Common myeloid progenitor, CD34-positive (primary cell): ENCODE measurements around the gene DAPK1.

Source experiments
- CTCF ChIA-PET: fragments of 350-600 bp; sonication (Branson Sonifier 250); formaldehyde crosslinking; loops from one replicate; lab custom pipeline; 2021; ENCODE audit warnings: antibody characterized with exemption; lab: Charles Lee
- POLR2A ChIA-PET: fragments of 350-600 bp; sonication (Branson Sonifier 250); formaldehyde crosslinking; loops from one replicate; lab custom pipeline; 2021; ENCODE audit warnings: antibody characterized with exemption; lab: Charles Lee
- DNase-seq, 3 donors: peaks; one replicate each; pipeline versions ENCODE4 v3.0.0 to v3.0.0-alpha.2; 2013
- H3K27ac ChIP-seq, 2 experiments: 1 replicate in 1 of 2; 2 replicates in 1 of 2; pipeline ENCODE4 v1.7.0; 2013; ENCODE audit warnings: inconsistent platforms in 2 of 2, low read length in 2 of 2, mild to moderate bottlenecking in 2 of 2, low read depth in 1 of 2, moderate library complexity in 1 of 2; ENCODE audit not compliant: severe bottlenecking in 2 of 2, insufficient read depth in 1 of 2, poor library complexity in 1 of 2
- H3K27me3 ChIP-seq, 5 experiments: replicated peaks in 2 of 5; 1 replicate in 3 of 5; 2 replicates in 2 of 5; pipeline versions ENCODE4 v1.6.1 to v1.7.0; 2013; ENCODE audit warnings: low read length in 4 of 5, mild to moderate bottlenecking in 2 of 5, moderate library complexity in 2 of 5, inconsistent platforms in 1 of 5; ENCODE audit not compliant: insufficient read depth in 5 of 5, control insufficient read depth in 4 of 5
- H3K36me3 ChIP-seq, 4 experiments: 1 replicate in 2 of 4; 2 replicates in 2 of 4; pipeline versions ENCODE4 v1.6.1 to v1.7.0; 2013; ENCODE audit warnings: low read length in 3 of 4, control low read depth in 1 of 4, mild to moderate bottlenecking in 1 of 4; ENCODE audit not compliant: control insufficient read depth in 4 of 4, insufficient read depth in 4 of 4
- H3K4me1 ChIP-seq, 4 experiments: 1 replicate in 3 of 4; 2 replicates in 1 of 4; pipeline versions ENCODE4 v1.6.1 to v1.7.1; 2013; ENCODE audit warnings: low read length in 3 of 4, mild to moderate bottlenecking in 3 of 4, control low read depth in 1 of 4, inconsistent platforms in 1 of 4, moderate library complexity in 1 of 4; ENCODE audit not compliant: control insufficient read depth in 4 of 4, insufficient read depth in 4 of 4; ENCODE audit errors: control extremely low read depth in 1 of 4
- H3K4me3 ChIP-seq, 7 experiments: 1 replicate in 4 of 7; 2 replicates in 3 of 7; pipeline versions ENCODE4 v1.5.1 to v1.7.0; 2013; ENCODE audit warnings: mild to moderate bottlenecking in 7 of 7, low read length in 6 of 7, moderate library complexity in 6 of 7, inconsistent platforms in 2 of 7, low read depth in 2 of 7, control low read depth in 1 of 7; ENCODE audit not compliant: insufficient read depth in 4 of 7, control insufficient read depth in 1 of 7; ENCODE audit errors: extremely low read depth in 1 of 7
- H3K9me3 ChIP-seq, 5 experiments: 1 replicate in 4 of 5; 2 replicates in 1 of 5; pipeline versions ENCODE4 v1.6.1 to v1.7.1; 2013; ENCODE audit warnings: low read length in 4 of 5, mild to moderate bottlenecking in 2 of 5, inconsistent platforms in 1 of 5, low read depth in 1 of 5, moderate library complexity in 1 of 5; ENCODE audit not compliant: control insufficient read depth in 4 of 5, insufficient read depth in 2 of 5; ENCODE audit errors: control extremely low read depth in 1 of 5
- whole genome bisulfite sequencing: methylation state at CpG from one replicate; pipeline ENCODE4 v1.1.5; 2013; ENCODE audit not compliant: insufficient coverage; 5-methylcytosine and 5-hydroxymethylcytosine counted together

The DAPK1 gene

GRCh38 chr9:87557996-87558395 lies 60.3 kb downstream of the DAPK1 start:
- Histone ChIP-seq H3K27me3 (no peaks in the 10 kb centered on the region), H3K36me3 (peaks cover under 1 to 10% (median 7%) of the 10 kb centered on the region in 4 experiments), H3K4me3 (no peak overlapping the region), H3K4me1 (peaks cover 14 to 46% (median 39%) of the 10 kb centered on the region in 4 experiments), H3K9me3 (peaks cover 0 to 2% (median 0%) of the 10 kb centered on the region in 5 experiments), H3K27ac (no peak overlapping the region)
- CTCF ChIA-PET: interaction anchor here (0.7 to 2.0 kb wide), 8 partner anchors 9 to 56 kb away, joined by 3 to 6 read pairs (median 4); no protein-coding TSS in a partner anchor
- DNase-seq: peak in 2 of 3 donors; percentile 54 to 61
- 80% methylated on average over 1 of the region's 1 CpG for WGBS
- POLR2A ChIA-PET: interaction anchor here (1.4 kb wide), 1 partner anchor 43 kb away, joined by 3 read pairs; no protein-coding TSS in a partner anchor

DNA sequence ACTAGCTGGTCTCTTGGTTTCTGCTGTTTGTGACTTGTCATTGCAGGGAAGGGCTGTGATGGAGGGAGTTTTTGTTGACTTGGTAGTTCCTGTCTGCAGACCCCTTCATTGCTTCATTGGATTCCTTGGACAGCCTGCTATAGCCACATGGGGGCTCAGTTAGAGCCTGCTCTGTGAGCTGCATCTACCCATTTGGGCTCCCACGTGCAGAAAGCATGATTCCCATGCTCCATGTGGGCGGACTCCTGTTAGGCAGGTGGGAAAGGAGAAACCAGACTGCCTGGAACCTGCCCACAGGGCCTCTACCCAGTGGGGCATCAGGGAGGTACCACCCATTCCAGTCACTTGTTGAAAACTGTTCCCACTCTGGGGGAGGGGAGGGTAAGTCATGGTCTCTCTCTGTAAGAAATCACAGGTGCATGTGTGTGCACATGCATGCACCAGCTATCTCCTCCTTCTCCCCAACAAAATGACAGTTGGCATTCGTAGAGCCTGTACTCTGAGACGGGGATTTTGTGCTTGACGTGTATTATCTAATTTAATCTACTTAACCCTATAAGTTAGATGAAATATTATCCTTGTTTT lies 61.0 kb downstream of the DAPK1 start:
- ChIA-PET POLR2A (no interaction called here), CTCF (interaction anchor here (0.8 to 1.4 kb wide), 6 partner anchors 8 to 57 kb away, joined by 3 to 4 read pairs (median 3); no protein-coding TSS in a partner anchor)
- WGBS: 92% methylated on average over 2 of the region's 5 CpGs
- peaks cover 2 to 16% (median 8%) of the 10 kb centered on the region in 4 experiments for H3K36me3 ChIP-seq
- H3K4me3 ChIP-seq: no peak overlapping the region
- H3K27ac ChIP-seq: no peak overlapping the region
- DNase-seq: no peak
- no peaks in the 10 kb centered on the region for H3K27me3 ChIP-seq
- H3K9me3 ChIP-seq: peaks cover 0 to 2% (median 0%) of the 10 kb centered on the region in 5 experiments
- peaks cover 14 to 45% (median 38%) of the 10 kb centered on the region in 4 experiments for H3K4me1 ChIP-seq

- POLR2A ChIA-PET: interaction anchor here (0.6 kb wide), 1 partner anchor 31 kb away, joined by 3 read pairs; no protein-coding TSS in a partner anchor
- 79% methylated on average over 5 of the region's 7 CpGs for WGBS
Measured at GRCh38 chr9:87562062-87562461, 64.4 kb downstream of the DAPK1 start.

GRCh38 chr9:87562530-87563170 lies 65.0 kb downstream of the DAPK1 start:
- Histone ChIP-seq H3K27me3 (no peaks in the 10 kb centered on the region), H3K4me1 (peaks cover 0 to 16% (median 6%) of the 10 kb centered on the region in 4 experiments), H3K4me3 (no peak overlapping the region), H3K36me3 (peaks cover 7 to 27% (median 13%) of the 10 kb centered on the region in 4 experiments), H3K9me3 (peaks cover 0 to 2% (median 0%) of the 10 kb centered on the region in 5 experiments), H3K27ac (no peak overlapping the region)
- ChIA-PET POLR2A (no interaction called here), CTCF (no interaction called here)
- DNase-seq: no peak
- WGBS: 78% methylated on average over 1 of the region's 2 CpGs

More at GRCh38 chr9:87562062-87562461, 64.4 kb downstream of the DAPK1 start:
- Histone ChIP-seq H3K36me3 (peaks cover 4 to 26% (median 13%) of the 10 kb centered on the region in 4 experiments), H3K4me3 (no peak overlapping the region), H3K27me3 (no peaks in the 10 kb centered on the region), H3K9me3 (peaks cover 0 to 2% (median 0%) of the 10 kb centered on the region in 5 experiments), H3K4me1 (peaks cover 0 to 19% (median 9%) of the 10 kb centered on the region in 4 experiments), H3K27ac (no peak overlapping the region)
- no peak for DNase-seq
- CTCF ChIA-PET: no interaction called here

DNA sequence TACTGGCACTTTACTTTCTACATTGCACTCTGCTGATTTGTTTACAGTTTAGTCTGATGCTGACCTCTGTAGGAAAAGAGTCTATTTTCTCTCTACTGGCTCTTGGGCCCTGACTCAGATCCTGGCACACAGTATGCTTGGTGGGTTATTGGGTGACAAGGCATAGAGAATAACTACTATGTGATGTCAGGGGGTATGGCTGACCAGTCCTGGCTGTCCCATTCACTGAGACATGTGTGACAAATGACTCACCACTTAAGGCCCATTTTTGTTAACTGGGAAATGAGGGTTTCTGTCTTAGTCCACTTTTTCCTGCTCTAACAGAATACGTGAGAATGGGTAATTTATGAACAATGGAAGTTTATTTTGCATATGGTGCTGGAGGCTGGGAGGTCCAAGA lies 66.4 kb downstream of the DAPK1 start:
- DNase-seq: no peak
- WGBS: 100% methylated on average over 1 of the region's 1 CpG
- ChIA-PET POLR2A (no interaction called here), CTCF (interaction anchor here (1.1 to 1.2 kb wide), 3 partner anchors 9 to 26 kb away, joined by 3 to 4 read pairs (median 3); no protein-coding TSS in a partner anchor)
- Histone ChIP-seq H3K4me1 (peaks cover 0 to 15% (median 5%) of the 10 kb centered on the region in 4 experiments), H3K27ac (no peak overlapping the region), H3K36me3 (peaks cover 9 to 33% (median 17%) of the 10 kb centered on the region in 4 experiments), H3K4me3 (no peak overlapping the region), H3K27me3 (no peaks in the 10 kb centered on the region), H3K9me3 (peaks cover 0 to 2% (median 0%) of the 10 kb centered on the region in 5 experiments)

DNA sequence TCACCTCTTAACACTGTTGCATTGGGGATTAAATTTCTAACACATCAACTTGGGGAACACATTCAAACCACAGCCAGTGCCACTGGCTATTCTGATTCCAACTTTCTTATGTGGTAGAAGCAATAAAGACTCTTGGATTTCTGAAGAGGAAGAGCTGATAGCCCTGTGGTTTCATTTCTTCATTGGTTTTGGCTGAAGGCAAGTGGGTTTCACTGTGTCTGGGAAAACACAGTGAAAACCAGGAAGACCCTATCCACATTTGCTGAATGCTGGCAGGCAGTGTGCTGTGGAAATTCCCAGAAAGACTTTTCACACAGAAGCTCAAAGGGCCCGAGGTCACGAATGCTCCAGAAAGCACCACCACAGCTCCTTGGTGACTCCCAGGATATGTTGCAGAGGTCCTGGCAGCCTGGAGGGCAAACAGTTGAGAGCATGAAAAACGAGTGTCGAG lies 67.1 kb downstream of the DAPK1 start:
- ChIA-PET POLR2A (no interaction called here), CTCF (interaction anchor here (0.6 to 1.2 kb wide), 4 partner anchors 11 to 36 kb away, joined by 3 to 4 read pairs (median 4); no protein-coding TSS in a partner anchor)
- no peak overlapping the region for H3K27ac ChIP-seq
- H3K4me3 ChIP-seq: no peak overlapping the region
- no peak for DNase-seq
- H3K36me3 ChIP-seq: peaks cover 9 to 31% (median 17%) of the 10 kb centered on the region in 4 experiments
- peaks cover 0 to 2% (median 0%) of the 10 kb centered on the region in 5 experiments for H3K9me3 ChIP-seq
- peaks cover 0 to 22% (median 12%) of the 10 kb centered on the region in 4 experiments for H3K4me1 ChIP-seq
- H3K27me3 ChIP-seq: no peaks in the 10 kb centered on the region
- WGBS: 83% methylated on average over 4 of the region's 4 CpGs
